ENCODE results near the gene SLC29A4.
"Not testable (repeated sequence)": the region's sequence is repeated elsewhere in the genome, so short reads cannot be mapped to it uniquely, and the experiment has no call there.

Gene SLC29A4

GRCh38 chr7:5282543-5283316 is at the start of gene SLC29A4:
Gene SLC29A4 (plus strand): TSS chr7:5282943. CDS start chr7:5287817, 4,874 bp downstream.
- no peak for DNase-seq (ENCODE audit: low read depth in 2 of 2)

- DNase-seq (ENCODE audit: low read depth in 2 of 2): no peak
Measured at GRCh38 chr7:5234852-5235831, 47.6 kb upstream of the SLC29A4 start.

- DNase-seq (ENCODE audit: low read depth in 2 of 2): no peak
Measured at GRCh38 chr7:5237286-5237685, 45.5 kb upstream of the SLC29A4 start.

- DNase-seq (ENCODE audit: low read depth in 2 of 2): no peak
Measured at GRCh38 chr7:5238500-5238899, 44.2 kb upstream of the SLC29A4 start.

GRCh38 chr7:5243261-5243660 is 39.5 kb upstream of the SLC29A4 start:
- DNase-seq (ENCODE audit: low read depth in 2 of 2): no peak

GRCh38 chr7:5248201-5248885 is 34.4 kb upstream of the SLC29A4 start:
- DNase-seq (ENCODE audit: low read depth in 2 of 2): no peak

- DNase-seq (ENCODE audit: low read depth in 2 of 2): not testable (repeated sequence)
Measured at GRCh38 chr7:5250787-5251186, 32.0 kb upstream of the SLC29A4 start.

- not testable (repeated sequence) for DNase-seq (ENCODE audit: low read depth in 2 of 2)
Measured at GRCh38 chr7:5253529-5253928, 29.2 kb upstream of the SLC29A4 start.

- not testable (repeated sequence) for DNase-seq (ENCODE audit: low read depth in 2 of 2)
Measured at GRCh38 chr7:5254371-5254770, 28.4 kb upstream of the SLC29A4 start.

- DNase-seq (ENCODE audit: low read depth in 2 of 2): no peak
Measured at GRCh38 chr7:5255832-5256231, 26.9 kb upstream of the SLC29A4 start.

GRCh38 chr7:5260530-5261068 is 22.1 kb upstream of the SLC29A4 start:
- not testable (repeated sequence) for DNase-seq (ENCODE audit: low read depth in 2 of 2)

GRCh38 chr7:5263066-5263465 is 19.7 kb upstream of the SLC29A4 start:
- DNase-seq (ENCODE audit: low read depth in 2 of 2): not testable (repeated sequence)

GRCh38 chr7:5265320-5266190 is 17.2 kb upstream of the SLC29A4 start:
- no peak for DNase-seq (ENCODE audit: low read depth in 2 of 2)

- no peak for DNase-seq (ENCODE audit: low read depth in 2 of 2)
Measured at GRCh38 chr7:5266191-5267028, 16.3 kb upstream of the SLC29A4 start.

- DNase-seq (ENCODE audit: low read depth in 2 of 2): not testable (repeated sequence)
Measured at GRCh38 chr7:5267829-5268228, 14.9 kb upstream of the SLC29A4 start.

- not testable (repeated sequence) for DNase-seq (ENCODE audit: low read depth in 2 of 2)
Measured at GRCh38 chr7:5269992-5270657, 12.6 kb upstream of the SLC29A4 start.

- DNase-seq (ENCODE audit: low read depth in 2 of 2): no peak
Measured at GRCh38 chr7:5270788-5271187, 12.0 kb upstream of the SLC29A4 start.

GRCh38 chr7:5273831-5274405 is 8.8 kb upstream of the SLC29A4 start:
- DNase-seq (ENCODE audit: low read depth in 2 of 2): not testable (repeated sequence)

- DNase-seq (ENCODE audit: low read depth in 2 of 2): no peak
Measured at GRCh38 chr7:5274441-5274840, 8.3 kb upstream of the SLC29A4 start.
